CD14-positive monocyte (primary cell): ENCODE measurements around the gene RAPH1. TPM values are rescaled to one million over a fixed set of nuclear protein-coding genes. Genes with fewer than 3 reads are reported as not detected.

Experiments used
- DNase-seq, 3 donors: peaks; one replicate each; pipeline ENCODE4 v3.0.0-alpha.2; 2011 to 2022
- H2AFZ ChIP-seq: 2 replicates; pipeline ENCODE4 v1.6.0; 2012; ENCODE audit warnings: mild to moderate bottlenecking, low read depth, low read length, inconsistent platforms; ENCODE audit not compliant: insufficient read depth, poor library complexity, severe bottlenecking
- H3K27ac ChIP-seq, 2 donors: 1 replicate in 1 of 2; 2 replicates in 1 of 2; pipeline ENCODE4 v1.5.1; 2012 to 2013; ENCODE audit warnings: low read length in 2 of 2, control low read depth in 1 of 2, inconsistent platforms in 1 of 2, low read depth in 1 of 2, mild to moderate bottlenecking in 1 of 2
- H3K27me3 ChIP-seq, 2 donors: one replicate each; pipeline versions ENCODE4 v1.6.0 to v1.6.1; 2011 to 2013; ENCODE audit warnings: low read length in 2 of 2; ENCODE audit not compliant: control insufficient read depth in 2 of 2, insufficient read depth in 2 of 2
- H3K36me3 ChIP-seq, 2 donors: replicated peaks in 1 of 2; 1 replicate in 1 of 2; 2 replicates in 1 of 2; pipeline versions ENCODE4 v1.5.1 to v1.6.1; 2012 to 2013; ENCODE audit warnings: low read length in 2 of 2, control low read depth in 1 of 2, inconsistent platforms in 1 of 2, mild to moderate bottlenecking in 1 of 2; ENCODE audit not compliant: insufficient read depth in 2 of 2, control insufficient read depth in 1 of 2
- H3K4me1 ChIP-seq, 2 donors: 1 replicate in 1 of 2; 2 replicates in 1 of 2; pipeline versions ENCODE4 v1.5.1 to v1.6.1; 2012 to 2013; ENCODE audit warnings: low read length in 2 of 2, control low read depth in 1 of 2, inconsistent platforms in 1 of 2, mild to moderate bottlenecking in 1 of 2, moderate library complexity in 1 of 2; ENCODE audit not compliant: insufficient read depth in 2 of 2, control insufficient read depth in 1 of 2
- H3K4me2 ChIP-seq: replicated peaks from 2 replicates; pipeline ENCODE3; 2012; ENCODE audit warnings: low read length, moderate library complexity, mild to moderate bottlenecking; ENCODE audit not compliant: poor library complexity, severe bottlenecking; ENCODE audit errors: extremely low read depth
- H3K4me3 ChIP-seq, 3 experiments: fragments of 200-600 bp in 1 of 3; sonication (generic) in 1 of 3; replicated peaks in 1 of 3; 1 replicate in 2 of 3; 2 replicates in 1 of 3; pipeline ENCODE4 v1.5.1; 2011 to 2013; ENCODE audit warnings: low read length in 3 of 3, mild to moderate bottlenecking in 3 of 3, control low read depth in 2 of 3, low read depth in 2 of 3, inconsistent platforms in 1 of 3, moderate library complexity in 1 of 3
- H3K79me2 ChIP-seq: 2 replicates; pipeline ENCODE4 v1.6.0; 2012; ENCODE audit warnings: mild to moderate bottlenecking, control low read depth, inconsistent platforms, low read length, moderate library complexity; ENCODE audit not compliant: insufficient read depth
- H3K9ac ChIP-seq: 2 replicates; pipeline ENCODE4 v1.6.0; 2017; ENCODE audit warnings: low read length, mild to moderate bottlenecking; ENCODE audit not compliant: insufficient read depth, poor library complexity, severe bottlenecking
- H3K9me3 ChIP-seq, 2 donors: replicated peaks in 1 of 2; 1 replicate in 1 of 2; 2 replicates in 1 of 2; pipeline versions ENCODE4 v1.5.1 to v1.6.1; 2012 to 2013; ENCODE audit warnings: low read length in 2 of 2, control low read depth in 1 of 2; ENCODE audit not compliant: control insufficient read depth in 1 of 2, insufficient read depth in 1 of 2
- H4K20me1 ChIP-seq: 2 replicates; pipeline ENCODE4 v1.6.0; 2012; ENCODE audit warnings: mild to moderate bottlenecking, low read length, control low read depth, moderate library complexity; ENCODE audit not compliant: insufficient read depth
- H3K27ac Mint-ChIP-seq, 7 donors: one replicate each; pipeline ENCODE4 v1.8.0; 2020; ENCODE audit warnings: mild to moderate bottlenecking in 7 of 7, mixed read lengths in 7 of 7, moderate library complexity in 6 of 7, inconsistent platforms in 2 of 7
- H3K27me3 Mint-ChIP-seq, 3 donors: one replicate each; pipeline ENCODE4 v1.8.0; 2021 to 2022; ENCODE audit warnings: low read depth in 3 of 3, mild to moderate bottlenecking in 3 of 3, mixed read lengths in 3 of 3, moderate library complexity in 3 of 3, inconsistent platforms in 1 of 3
- H3K36me3 Mint-ChIP-seq, 2 donors: one replicate each; pipeline ENCODE4 v1.8.0; 2020; ENCODE audit warnings: mixed read lengths in 2 of 2, inconsistent platforms in 1 of 2, mild to moderate bottlenecking in 1 of 2
- H3K4me1 Mint-ChIP-seq: one replicate; pipeline ENCODE4 v1.8.0; 2020; ENCODE audit warnings: mild to moderate bottlenecking, mixed read lengths
- H3K4me3 Mint-ChIP-seq, 2 donors: one replicate each; pipeline ENCODE4 v1.8.0; 2020; ENCODE audit warnings: mild to moderate bottlenecking in 2 of 2, mixed read lengths in 2 of 2, moderate library complexity in 1 of 2
- H3K9me3 Mint-ChIP-seq, 7 donors: one replicate each; pipeline ENCODE4 v1.8.0; 2020 to 2022; ENCODE audit warnings: mixed read lengths in 7 of 7, mild to moderate bottlenecking in 6 of 7, moderate library complexity in 6 of 7, inconsistent platforms in 2 of 7
- CTCF ChIP-seq: fragments of 200-600 bp; IDR thresholded peaks from one replicate; pipeline ENCODE4 v1.8.0; 2022; ENCODE audit warnings: antibody characterized with exemption, mild to moderate bottlenecking
- WGBS: methylation state at CpG from one replicate; pipeline ENCODE4 v1.1.5; 2013; ENCODE audit warnings: missing lambda C conversion rate; ENCODE audit not compliant: insufficient coverage; 5-methylcytosine and 5-hydroxymethylcytosine counted together
- intact Hi-C, 2 donors: fragments of 100-400 bp; cut with micrococcal nuclease; formaldehyde crosslinking; loops; one replicate each; pipeline versions ENCODE4 v1.15.0 to v1.15.1; 2023
- polyA plus RNA-seq, 3 donors: library from polyadenylated mRNA; depleted of rRNA in 1 of 3; unstranded in 2 of 3; stranded (reverse) in 1 of 3; fragments of 300-500 nt in 2 of 3; fragments of >200 nt in 1 of 3; fragmentation: Illumina TruSeq in 2 of 3; gene quantifications; 1 replicate in 2 of 3; 2 replicates in 1 of 3; pipeline ENCODE4 v1.2.3, GENCODE V29; 2012 to 2021

The RAPH1 gene
- polyA plus RNA-seq, 3 donors = 3.8 to 5.1 (median 4.5) TPM

DNA sequence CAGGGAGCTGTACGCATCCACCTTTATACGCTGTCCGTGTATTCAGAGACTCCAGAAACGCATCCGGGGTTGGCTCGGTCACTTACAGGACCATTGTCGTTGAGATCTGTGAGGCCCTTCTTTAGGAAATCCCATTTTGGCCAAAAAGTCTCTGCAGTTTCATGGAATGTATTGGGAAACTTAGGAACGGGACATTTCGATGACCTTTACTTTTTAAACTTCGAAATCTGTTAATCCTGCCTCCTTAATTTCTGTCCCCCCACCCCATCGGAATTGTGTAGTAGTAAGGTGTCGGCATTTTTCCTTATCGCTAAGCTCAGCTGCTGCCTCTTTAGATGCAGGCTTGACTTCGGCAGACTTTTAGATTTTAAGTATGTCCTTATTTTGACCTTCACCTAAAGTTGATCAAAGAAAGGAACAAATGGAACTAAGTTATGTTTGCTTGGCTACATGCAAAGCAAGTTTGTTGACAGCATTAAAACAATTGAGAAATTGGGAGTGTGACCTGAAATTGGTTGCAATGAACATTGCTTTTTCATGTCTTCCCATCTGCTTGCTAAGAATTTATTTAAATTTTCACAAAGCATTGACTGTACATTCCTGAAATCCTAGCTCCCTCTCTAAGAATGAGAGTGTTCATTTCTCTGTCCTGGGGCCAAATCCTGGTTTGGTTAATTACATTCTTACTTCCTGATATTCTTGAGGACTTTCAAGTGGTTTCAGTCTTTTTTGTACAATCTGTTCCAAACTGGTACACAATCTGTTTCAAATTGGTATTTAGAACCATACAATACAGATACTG is 884 bp upstream of the RAPH1 start:
- TF ChIP-seq CTCF = no peak
- H3K4me2 ChIP-seq = peak overlapping the region; percentile 90
- H3K4me3 ChIP-seq = peak overlapping the region; percentile 49 to 74 (median 49)
- no peaks in the 10 kb centered on the region for H3K36me3 ChIP-seq
- peaks cover 23 to 24% of the 10 kb centered on the region in 2 donors for H3K4me1 ChIP-seq
- H3K9me3 Mint-ChIP-seq = peaks cover 7 to 34% (median 26%) of the 10 kb centered on the region in 7 donors
- H3K9ac ChIP-seq = peak overlapping the region; percentile 60
- peak overlapping the region; percentile 85 to 90 for H3K4me3 Mint-ChIP-seq
- H3K27ac ChIP-seq = peak overlapping the region in 1 of 2 donors; percentile 22
- H3K79me2 ChIP-seq = no peaks in the 10 kb centered on the region
- DNase-seq = no peak
- peaks cover 2 to 22% of the 10 kb centered on the region in 2 donors for H3K9me3 ChIP-seq
- H3K27me3 ChIP-seq = peaks cover 53 to 58% of the 10 kb centered on the region in 2 donors
- peaks cover 27% of the 10 kb centered on the region for H3K4me1 Mint-ChIP-seq
- peaks cover 48 to 77% (median 61%) of the 10 kb centered on the region in 3 donors for H3K27me3 Mint-ChIP-seq
- H3K27ac Mint-ChIP-seq = peak overlapping the region in 5 of 7 donors; percentile 58 to 89 (median 75)
- WGBS = 2% methylated on average over 7 of the region's 14 CpGs
- H4K20me1 ChIP-seq = peaks cover 6% of the 10 kb centered on the region
- peak overlapping the region; percentile 73 for H2AFZ ChIP-seq
- H3K36me3 Mint-ChIP-seq = peaks cover 0 to 12% of the 10 kb centered on the region in 2 donors
- intact Hi-C loops = loop anchor here in 1 of 2 donors (10.0 kb wide), 1 partner anchor 119 kb away; no protein-coding TSS in a partner anchor

DNA sequence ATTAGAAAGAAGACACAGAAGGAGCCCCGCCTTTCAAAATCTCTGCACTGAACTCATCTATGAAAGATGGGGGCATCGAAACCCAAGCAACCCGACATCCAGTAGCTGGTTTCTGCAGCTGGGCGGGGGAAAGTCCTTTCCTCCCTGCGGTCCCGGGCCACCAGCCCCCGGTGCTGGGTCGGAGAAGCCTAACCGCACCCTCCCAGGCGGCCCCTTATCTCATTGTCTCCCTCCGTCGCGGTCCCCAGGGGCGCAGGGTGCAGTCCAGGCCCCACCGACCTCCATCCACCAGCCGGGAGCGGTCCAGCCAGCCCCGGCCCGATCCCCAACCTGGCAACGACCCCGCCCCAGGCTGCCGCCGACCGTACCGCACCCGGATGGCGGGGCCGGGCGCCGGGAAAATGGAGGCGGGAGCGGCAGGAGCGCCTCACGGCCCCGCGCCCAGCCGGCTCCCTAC is 452 bp downstream of the RAPH1 start:
- H3K4me1 Mint-ChIP-seq = peaks cover 27% of the 10 kb centered on the region
- peaks cover 0 to 12% of the 10 kb centered on the region in 2 donors for H3K36me3 Mint-ChIP-seq
- peak overlapping the region; percentile 81 for H3K9ac ChIP-seq
- intact Hi-C loops = loop anchor here in 1 of 2 donors (10.0 kb wide), 1 partner anchor 120 kb away; no protein-coding TSS in a partner anchor
- H3K27ac ChIP-seq = peak overlapping the region in 1 of 2 donors; percentile 50
- H3K4me3 Mint-ChIP-seq = peak overlapping the region; percentile 86 to 95
- H3K4me3 ChIP-seq = peak overlapping the region; percentile 77 to 85 (median 85)
- no peaks in the 10 kb centered on the region for H3K36me3 ChIP-seq
- TF ChIP-seq CTCF = no peak
- peaks cover 55 to 69% of the 10 kb centered on the region in 2 donors for H3K27me3 ChIP-seq
- peaks cover 2 to 22% of the 10 kb centered on the region in 2 donors for H3K9me3 ChIP-seq
- peaks cover 13% of the 10 kb centered on the region for H4K20me1 ChIP-seq
- WGBS = under 1% methylated on average over 34 of the region's 37 CpGs
- peaks cover 7 to 32% (median 24%) of the 10 kb centered on the region in 7 donors for H3K9me3 Mint-ChIP-seq
- H3K27me3 Mint-ChIP-seq = peaks cover 56 to 78% (median 64%) of the 10 kb centered on the region in 3 donors
- peak overlapping the region; percentile 90 for H3K4me2 ChIP-seq
- peak overlapping the region in 3 of 7 donors; percentile 19 to 76 (median 63) for H3K27ac Mint-ChIP-seq
- H3K79me2 ChIP-seq = no peaks in the 10 kb centered on the region
- DNase-seq = peak in 2 of 3 donors; percentile 11 to 35
- peaks cover 23 to 24% of the 10 kb centered on the region in 2 donors for H3K4me1 ChIP-seq
- H2AFZ ChIP-seq = peak overlapping the region; percentile 91
